OCI-LY7 (cell line): ENCODE results near the gene SLC1A7. TPM values are rescaled to one million over a fixed set of nuclear protein-coding genes. Genes with fewer than 3 reads are reported as not detected.

Experiments used
- BruUV-seq: library from RNA; stranded (reverse); fragments of 400-500 nt; replicated peaks from 2 replicates; lab custom pipeline; 2021; lab: Mats Ljungman, UMichigan
- CTCF ChIA-PET: fragments of 300-600 bp; sonication (Branson Sonifier 250); formaldehyde crosslinking; loops from one replicate; lab custom pipeline; 2022; ENCODE audit warnings: antibody characterized with exemption; ENCODE audit not compliant: unreplicated experiment; lab: Charles Lee
- POLR2A ChIA-PET: fragments of 300-600 bp; sonication (Branson Sonifier 250); formaldehyde crosslinking; loops from one replicate; lab custom pipeline; 2022; ENCODE audit warnings: antibody characterized with exemption; lab: Charles Lee
- DNase-seq: peaks from one replicate; pipeline ENCODE4 v3.0.0-alpha.2; 2015; ENCODE audit warnings: low spot score
- H2AFZ ChIP-seq: fragments of 200-600 bp; sonication (generic), shearing (Covaris generic); 2 replicates; pipeline ENCODE4 v1.6.1; 2014; ENCODE audit warnings: mild to moderate bottlenecking, antibody characterized with exemption, low read length, moderate library complexity
- H3K27ac ChIP-seq: fragments of 200-600 bp; sonication (generic); 2 replicates; pipeline ENCODE4 v1.5.1; 2014; ENCODE audit warnings: mixed run types, low read depth, mild to moderate bottlenecking, moderate library complexity, low read length, inconsistent platforms; ENCODE audit not compliant: poor library complexity, severe bottlenecking
- H3K36me3 ChIP-seq: fragments of 200-600 bp; sonication (generic); 2 replicates; pipeline ENCODE4 v1.6.1; 2014; ENCODE audit warnings: mild to moderate bottlenecking, antibody characterized with exemption, low read length, moderate library complexity, mixed read lengths; ENCODE audit not compliant: insufficient read depth
- H3K4me1 ChIP-seq: fragments of 200-600 bp; sonication (generic); 2 replicates; pipeline ENCODE4 v1.5.1; 2014; ENCODE audit warnings: mild to moderate bottlenecking, low read length; ENCODE audit not compliant: insufficient read depth, poor library complexity, severe bottlenecking
- H3K4me2 ChIP-seq: fragments of 200-600 bp; sonication (generic); 2 replicates; pipeline ENCODE4 v1.6.1; 2014; ENCODE audit warnings: mild to moderate bottlenecking, low read length
- H3K4me3 ChIP-seq: fragments of 200-600 bp; sonication (generic); 2 replicates; pipeline ENCODE4 v1.5.1; 2014; ENCODE audit warnings: mild to moderate bottlenecking, low read depth, low read length; ENCODE audit not compliant: poor library complexity, severe bottlenecking
- H3K79me2 ChIP-seq: fragments of 200-600 bp; sonication (generic); 2 replicates; pipeline ENCODE4 v1.6.1; 2016; ENCODE audit warnings: low read depth, mild to moderate bottlenecking, low read length, moderate library complexity, mixed read lengths; ENCODE audit not compliant: insufficient read depth
- H3K9me2 ChIP-seq: fragments of 200-600 bp; sonication (generic); 2 replicates; pipeline ENCODE4 v1.6.1; 2016; ENCODE audit warnings: mild to moderate bottlenecking, low read length, mixed read lengths; ENCODE audit not compliant: insufficient read depth
- H3K9me3 ChIP-seq: fragments of 200-600 bp; sonication (generic); 2 replicates; pipeline ENCODE4 v1.6.1; 2014; ENCODE audit warnings: mild to moderate bottlenecking, mixed run types, low read length, mixed read lengths
- H4K20me1 ChIP-seq: fragments of 200-600 bp; sonication (generic); 2 replicates; pipeline ENCODE4 v1.6.1; 2014; ENCODE audit warnings: mild to moderate bottlenecking, antibody characterized with exemption, low read length, moderate library complexity, mixed read lengths; ENCODE audit not compliant: insufficient read depth
- CTCF ChIP-seq: fragments of 200-600 bp; sonication (generic); conservative IDR thresholded peaks from 2 replicates; pipeline ENCODE4 v1.5.1; 2014; ENCODE audit warnings: mild to moderate bottlenecking, antibody characterized with exemption, low read length, moderate library complexity, mixed read lengths
- EZH2phosphoT487 ChIP-seq: fragments of 200-600 bp; sonication (generic); IDR thresholded peaks from 2 replicates; pipeline ENCODE4 v1.6.1; 2018; ENCODE audit warnings: low read depth, borderline replicate concordance, mild to moderate bottlenecking, mixed run types, antibody characterized with exemption, low read length, moderate library complexity, mixed read lengths
- intact Hi-C: fragments of 100-400 bp; cut with micrococcal nuclease; formaldehyde crosslinking; loops from one replicate; pipeline ENCODE4 v1.10.0; 2022; ENCODE audit not compliant: unreplicated experiment
- total RNA-seq, 2 experiments: library from RNA; depleted of rRNA in 1 of 2; stranded (reverse); fragments of >200 nt in 1 of 2; shearing (Covaris generic) in 1 of 2; gene quantifications; 2 replicates each; pipeline ENCODE4 v1.2.3, GENCODE V29; 2014 to 2022

Gene SLC1A7
- total RNA-seq, 2 experiments from 2014 or later = not detected

- H3K9me3 ChIP-seq = no peaks in the 10 kb centered on the region
- no peaks in the 10 kb centered on the region for H4K20me1 ChIP-seq
- no peaks in the 10 kb centered on the region for H3K9me2 ChIP-seq
- DNase-seq = no peak
- H2AFZ ChIP-seq = no peak overlapping the region
- H3K4me1 ChIP-seq = peaks cover 5% of the 10 kb centered on the region
- ChIA-PET CTCF (no interaction called here), POLR2A (no interaction called here)
- no peaks in the 10 kb centered on the region for H3K36me3 ChIP-seq
- no peak overlapping the region for H3K4me2 ChIP-seq
- H3K4me3 ChIP-seq = no peak overlapping the region
- no peak overlapping the region for H3K27ac ChIP-seq
- intact Hi-C loops = no loop called here
- no TSS peak for BruUV-seq
- H3K79me2 ChIP-seq = no peaks in the 10 kb centered on the region
- no peak for TF ChIP-seq EZH2phosphoT487
- no peak for TF ChIP-seq CTCF
Observed at GRCh38 chr1:53144201-53144600, 1.8 kb upstream of the SLC1A7 start.

GRCh38 chr1:53143527-53143926 is 1.1 kb upstream of the SLC1A7 start:
- ChIA-PET POLR2A (no interaction called here), CTCF (no interaction called here)
- DNase-seq = no peak
- H3K9me3 ChIP-seq = no peaks in the 10 kb centered on the region
- H3K9me2 ChIP-seq = no peaks in the 10 kb centered on the region
- H3K36me3 ChIP-seq = no peaks in the 10 kb centered on the region
- no TSS peak for BruUV-seq
- H3K27ac ChIP-seq = no peak overlapping the region
- no peak for TF ChIP-seq CTCF
- TF ChIP-seq EZH2phosphoT487 = no peak
- H3K4me2 ChIP-seq = no peak overlapping the region
- no peaks in the 10 kb centered on the region for H4K20me1 ChIP-seq
- H3K4me1 ChIP-seq = peaks cover 5% of the 10 kb centered on the region
- intact Hi-C loops = no loop called here
- no peak overlapping the region for H2AFZ ChIP-seq
- no peaks in the 10 kb centered on the region for H3K79me2 ChIP-seq
- H3K4me3 ChIP-seq = no peak overlapping the region

GRCh38 chr1:53141487-53142055 is 867 bp downstream of the SLC1A7 start:
- H3K27ac ChIP-seq = no peak overlapping the region
- H3K4me3 ChIP-seq = no peak overlapping the region
- CTCF ChIA-PET = interaction anchor here (0.5 kb wide), 1 partner anchor 737 kb away, joined by 3 read pairs; the partner anchor contains the start of gene PRPF38A
- no peak overlapping the region for H2AFZ ChIP-seq
- no peak for TF ChIP-seq CTCF
- TF ChIP-seq EZH2phosphoT487 = no peak
- DNase-seq = no peak
- H3K36me3 ChIP-seq = no peaks in the 10 kb centered on the region
- no peaks in the 10 kb centered on the region for H3K79me2 ChIP-seq
- no peaks in the 10 kb centered on the region for H3K9me2 ChIP-seq
- POLR2A ChIA-PET = interaction anchor here (0.8 kb wide), 1 partner anchor 190 kb away, joined by 3 read pairs; no protein-coding TSS in a partner anchor
- H3K4me1 ChIP-seq = no peaks in the 10 kb centered on the region
- H4K20me1 ChIP-seq = no peaks in the 10 kb centered on the region
- H3K9me3 ChIP-seq = peaks cover 12% of the 10 kb centered on the region; the same call in 1 of the 2 replicates
- no peak overlapping the region for H3K4me2 ChIP-seq
- no TSS peak for BruUV-seq
- intact Hi-C loops = no loop called here
